Neural cell (in vitro differentiated cells): ENCODE data around the gene ANXA4.

Experiments
- EP300 ChIP-seq: fragments of 450-650 bp; conservative IDR thresholded peaks from 2 replicates; pipeline ENCODE4 v1.6.1; 2014; ENCODE audit warnings: antibody characterized with exemption, mild to moderate bottlenecking, moderate library complexity; ENCODE audit not compliant: poor library complexity, severe bottlenecking
- EZH2 ChIP-seq: fragments of 200-600, 300-800 bp; shearing (Covaris generic), sonication (generic); IDR thresholded peaks from 2 replicates; pipeline ENCODE4 v1.6.1; 2014; ENCODE audit warnings: antibody characterized with exemption, low read length, borderline replicate concordance, mild to moderate bottlenecking; ENCODE audit not compliant: insufficient read depth, poor library complexity, severe bottlenecking
- MXI1 ChIP-seq: fragments of 450-650 bp; conservative IDR thresholded peaks from 2 replicates; pipeline ENCODE4 v1.6.1; 2014; ENCODE audit warnings: antibody characterized with exemption, mild to moderate bottlenecking; ENCODE audit not compliant: poor library complexity, severe bottlenecking
- TF ChIP-seq, protein P1 (sequence below): fragments of 450-650 bp; IDR thresholded peaks from 2 replicates; pipeline ENCODE4 v1.5.1; 2014; ENCODE audit warnings: antibody characterized with exemption, mild to moderate bottlenecking, moderate library complexity; ENCODE audit not compliant: poor library complexity, severe bottlenecking

DNA sequence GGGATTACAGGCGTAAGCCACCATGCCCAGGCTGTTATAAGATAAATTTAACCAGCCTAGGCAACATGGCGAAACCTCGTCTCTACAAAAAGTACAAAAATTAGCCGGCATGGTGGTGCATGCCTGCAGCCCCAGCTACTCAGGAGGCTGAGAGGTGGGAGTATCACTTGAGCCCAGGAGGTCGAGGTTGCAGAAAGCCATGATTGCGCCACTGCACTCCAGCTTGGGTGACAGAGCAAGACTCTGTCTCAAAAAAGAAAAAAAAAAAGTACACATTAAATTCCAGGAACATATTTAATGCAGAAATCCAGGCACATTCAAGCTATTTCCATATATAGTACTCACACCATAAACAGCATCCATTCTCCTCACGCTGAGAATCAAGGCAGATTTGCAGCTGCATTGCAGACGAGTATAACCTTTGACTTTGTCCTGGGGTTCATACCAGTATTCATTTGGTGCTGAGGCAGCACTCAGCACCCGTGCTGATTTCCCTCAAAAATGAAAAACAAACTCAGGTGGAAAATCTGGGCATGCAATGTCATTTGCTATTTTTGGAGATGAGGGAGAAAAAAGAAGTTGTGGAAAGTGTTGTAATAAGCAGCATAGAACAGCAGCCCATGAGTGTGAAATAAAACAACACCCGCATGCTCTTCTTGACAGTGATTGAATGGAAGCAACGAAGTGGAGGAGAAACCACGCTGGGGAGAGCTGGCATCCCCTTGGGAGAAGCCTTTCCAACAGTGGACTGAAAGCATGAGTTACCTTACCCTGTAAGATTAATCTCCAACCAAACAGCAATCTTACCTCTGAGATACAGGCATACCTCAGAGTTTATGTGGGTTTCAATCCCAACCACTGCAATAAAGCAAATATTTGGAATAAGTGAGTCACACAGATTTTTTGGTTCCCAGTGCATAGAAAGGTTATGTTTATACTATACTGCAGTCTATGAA lies 46.8 kb upstream of the ANXA4 start:
- TF ChIP-seq EP300 (no peak), EZH2 (no peak), MXI1 (no peak)
- TF ChIP-seq, protein P1, sequence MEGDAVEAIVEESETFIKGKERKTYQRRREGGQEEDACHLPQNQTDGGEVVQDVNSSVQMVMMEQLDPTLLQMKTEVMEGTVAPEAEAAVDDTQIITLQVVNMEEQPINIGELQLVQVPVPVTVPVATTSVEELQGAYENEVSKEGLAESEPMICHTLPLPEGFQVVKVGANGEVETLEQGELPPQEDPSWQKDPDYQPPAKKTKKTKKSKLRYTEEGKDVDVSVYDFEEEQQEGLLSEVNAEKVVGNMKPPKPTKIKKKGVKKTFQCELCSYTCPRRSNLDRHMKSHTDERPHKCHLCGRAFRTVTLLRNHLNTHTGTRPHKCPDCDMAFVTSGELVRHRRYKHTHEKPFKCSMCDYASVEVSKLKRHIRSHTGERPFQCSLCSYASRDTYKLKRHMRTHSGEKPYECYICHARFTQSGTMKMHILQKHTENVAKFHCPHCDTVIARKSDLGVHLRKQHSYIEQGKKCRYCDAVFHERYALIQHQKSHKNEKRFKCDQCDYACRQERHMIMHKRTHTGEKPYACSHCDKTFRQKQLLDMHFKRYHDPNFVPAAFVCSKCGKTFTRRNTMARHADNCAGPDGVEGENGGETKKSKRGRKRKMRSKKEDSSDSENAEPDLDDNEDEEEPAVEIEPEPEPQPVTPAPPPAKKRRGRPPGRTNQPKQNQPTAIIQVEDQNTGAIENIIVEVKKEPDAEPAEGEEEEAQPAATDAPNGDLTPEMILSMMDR: no peak
